ENCODE measurements around the gene SLC38A3. TPM values are rescaled to one million over a fixed set of nuclear protein-coding genes. Genes with fewer than 3 reads are reported as not detected.

Gene SLC38A3
- total and polyA plus RNA-seq, 2 experiments from 2014 or later, result 0.28 to 1.3 TPM

- TF ChIP-seq ETS1 (IDR thresholded peaks at IDR 0.05) (no peak), STAT1 (IDR thresholded peaks at IDR 0.05; ENCODE audit: unreplicated experiment) (no peak), ZNF114 (CRISPR knock-in tag; IDR thresholded peaks at IDR 0.05) (no peak), CREB1 (CRISPR knock-in tag; IDR thresholded peaks at IDR 0.05; ENCODE audit: low read depth) (no peak), CTCF (conservative IDR thresholded peaks at IDR 0.05; ENCODE audit: low read depth in 2 of 2) (no peak), EZH2 (IDR thresholded peaks at IDR 0.05; ENCODE audit: low read depth, unreplicated experiment) (no peak), ZNF331 (CRISPR knock-in tag; IDR thresholded peaks at IDR 0.05; ENCODE audit: low read depth) (no peak), JUNB (IDR thresholded peaks at IDR 0.05; ENCODE audit: unreplicated experiment) (no peak), EZH2phosphoT487 (IDR thresholded peaks at IDR 0.05; ENCODE audit: unreplicated experiment) (no peak)
Observed at GRCh38 chr3:50250514-50250913, 45.4 kb downstream of the SLC38A3 start (continued).

GRCh38 chr3:50251220-50251619 is 46.1 kb downstream of the SLC38A3 start:
- H3K4me2 ChIP-seq, result no peak overlapping the region
- peaks cover 28% of the 10 kb centered on the region for H3K4me1 Mint-ChIP-seq
- no peak for ATAC-seq

More at GRCh38 chr3:50251220-50251619, 46.1 kb downstream of the SLC38A3 start:
- Histone ChIP-seq H3K27me3 (ENCODE audit: insufficient read depth) (no peaks in the 10 kb centered on the region), H3F3A (replicated peaks; ENCODE audit: low read depth) (peaks cover 6% of the 10 kb centered on the region), H3K4me1 (ENCODE audit: insufficient read depth) (peaks cover 13% of the 10 kb centered on the region), H3K79me2 (replicated peaks; ENCODE audit: insufficient read depth) (peaks cover 47% of the 10 kb centered on the region), H3K36me3 (ENCODE audit: insufficient read depth) (peaks cover 2% of the 10 kb centered on the region; the same call in 1 of the 2 replicates), H3K4me3 (no peak overlapping the region), H3K27ac (ENCODE audit: low read depth) (no peak overlapping the region), H3K9me2 (ENCODE audit: insufficient read depth) (no peaks in the 10 kb centered on the region), H2AFZ (no peak overlapping the region), H4K20me1 (replicated peaks; ENCODE audit: insufficient read depth) (peaks cover 42% of the 10 kb centered on the region)
- Mint-ChIP-seq H3K36me3 (ENCODE audit: low read depth) (peaks cover 25% of the 10 kb centered on the region), H3K27ac (no peak overlapping the region), H3K9me3 (no peaks in the 10 kb centered on the region; the same call in 2 of the 3 replicates), H3K27me3 (ENCODE audit: insufficient read depth, low read depth, poor library complexity) (peaks cover 5% of the 10 kb centered on the region), H3K4me3 (no peak overlapping the region; the same call in 2 of the 3 replicates)
- no peak for TF ChIP-seq EZH2 (IDR thresholded peaks at IDR 0.05; ENCODE audit: low read depth, unreplicated experiment)
- TF ChIP-seq ZNF114 (CRISPR knock-in tag; IDR thresholded peaks at IDR 0.05), result no peak
- TF ChIP-seq POLR2AphosphoS5 (IDR thresholded peaks at IDR 0.05; ENCODE audit: low read depth), result no peak
- TF ChIP-seq CTCF (conservative IDR thresholded peaks at IDR 0.05; ENCODE audit: low read depth in 2 of 2), result no peak
- no peak for TF ChIP-seq STAT1 (IDR thresholded peaks at IDR 0.05; ENCODE audit: unreplicated experiment)
- TF ChIP-seq CREB1 (CRISPR knock-in tag; IDR thresholded peaks at IDR 0.05; ENCODE audit: low read depth), result no peak
- TF ChIP-seq REST (IDR thresholded peaks at IDR 0.05; ENCODE audit: unreplicated experiment), result no peak
- DNase-seq (ENCODE audit: low spot score), result no peak

All from GM23338 (cell line).